Measurements from ENCODE around the gene CSMD2. TPM values are rescaled to one million over a fixed set of nuclear protein-coding genes. Genes with fewer than 3 reads are reported as not detected.

CSMD2 gene
- total RNA-seq, 1 experiment from 2014 or later: 13.2 TPM

DNA sequence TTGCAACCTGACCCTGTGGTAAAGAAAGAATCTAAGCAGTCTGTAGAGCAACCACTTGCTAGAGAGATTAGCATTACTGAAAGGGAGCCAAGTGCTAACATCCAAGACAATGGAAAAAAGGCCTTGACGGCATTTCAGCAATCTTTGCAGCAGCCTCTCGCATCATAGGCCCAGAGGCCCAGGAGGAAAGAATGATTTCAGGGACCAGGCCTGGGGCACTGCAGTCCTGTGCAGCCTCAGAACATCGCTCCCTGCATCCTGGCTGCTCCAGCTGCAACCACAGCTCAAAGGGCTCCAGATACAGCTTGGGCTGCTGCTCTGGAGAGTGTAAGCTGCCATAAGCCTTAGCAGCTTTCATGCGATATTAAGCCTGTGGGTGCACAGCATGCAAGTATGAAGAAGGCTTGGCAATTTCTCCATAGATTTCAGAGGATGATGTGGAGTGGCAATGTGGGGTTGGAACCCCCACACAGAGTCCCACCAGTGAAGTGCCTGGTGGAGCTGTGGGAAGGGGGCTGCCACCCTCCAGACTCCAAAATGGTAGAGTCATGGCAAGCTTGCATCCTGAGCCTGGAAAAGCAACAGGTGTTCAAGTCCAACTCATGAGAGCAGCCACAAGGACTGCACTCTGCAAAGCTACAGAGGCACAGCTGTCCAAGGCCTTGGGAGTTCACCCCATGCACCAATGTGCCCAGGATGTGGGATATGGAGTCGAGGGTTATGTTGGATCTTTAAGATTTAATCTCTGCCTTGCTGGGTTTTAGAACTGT lies 411.8 kb downstream of the CSMD2 start:
- ChIA-PET POLR2A (no interaction called here), CTCF (interaction anchor here (1.2 kb wide), 1 partner anchor 261 kb away, joined by 3 read pairs; no protein-coding TSS in a partner anchor)
- DNase-seq (ENCODE audit: low spot score): no peak
- no peak overlapping the region for H3K27ac Mint-ChIP-seq
- 0 out of 2 replicates have a peak, but pooled peaks cover 4% of the 10 kb centered on the region for H3K27me3 Mint-ChIP-seq (ENCODE audit: low read depth)
- H3K4me1 Mint-ChIP-seq: peaks cover 4% of the 10 kb centered on the region
- no peak overlapping the region for H3K4me3 Mint-ChIP-seq
- no peak for ATAC-seq
- no peak for TF ChIP-seq ZNF138 (CRISPR knock-in tag; conservative IDR thresholded peaks at IDR 0.05)
- TF ChIP-seq MYBL2 (CRISPR knock-in tag; IDR thresholded peaks at IDR 0.05): no peak
- TF ChIP-seq, protein P1, sequence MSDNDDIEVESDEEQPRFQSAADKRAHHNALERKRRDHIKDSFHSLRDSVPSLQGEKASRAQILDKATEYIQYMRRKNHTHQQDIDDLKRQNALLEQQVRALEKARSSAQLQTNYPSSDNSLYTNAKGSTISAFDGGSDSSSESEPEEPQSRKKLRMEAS (CRISPR knock-in tag; IDR thresholded peaks at IDR 0.05): no peak
- TF ChIP-seq, protein P2, sequence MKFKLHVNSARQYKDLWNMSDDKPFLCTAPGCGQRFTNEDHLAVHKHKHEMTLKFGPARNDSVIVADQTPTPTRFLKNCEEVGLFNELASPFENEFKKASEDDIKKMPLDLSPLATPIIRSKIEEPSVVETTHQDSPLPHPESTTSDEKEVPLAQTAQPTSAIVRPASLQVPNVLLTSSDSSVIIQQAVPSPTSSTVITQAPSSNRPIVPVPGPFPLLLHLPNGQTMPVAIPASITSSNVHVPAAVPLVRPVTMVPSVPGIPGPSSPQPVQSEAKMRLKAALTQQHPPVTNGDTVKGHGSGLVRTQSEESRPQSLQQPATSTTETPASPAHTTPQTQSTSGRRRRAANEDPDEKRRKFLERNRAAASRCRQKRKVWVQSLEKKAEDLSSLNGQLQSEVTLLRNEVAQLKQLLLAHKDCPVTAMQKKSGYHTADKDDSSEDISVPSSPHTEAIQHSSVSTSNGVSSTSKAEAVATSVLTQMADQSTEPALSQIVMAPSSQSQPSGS (CRISPR knock-in tag; IDR thresholded peaks at IDR 0.05; ENCODE audit: borderline replicate concordance, low read depth): no peak
- TF ChIP-seq GTF2I (CRISPR knock-in tag; conservative IDR thresholded peaks at IDR 0.05): no peak
- TF ChIP-seq ZNF121 (CRISPR knock-in tag; IDR thresholded peaks at IDR 0.05): no peak
- H3K9me3 Mint-ChIP-seq: peaks cover 52% of the 10 kb centered on the region
- H3K36me3 Mint-ChIP-seq: peaks cover 55% of the 10 kb centered on the region

DNA sequence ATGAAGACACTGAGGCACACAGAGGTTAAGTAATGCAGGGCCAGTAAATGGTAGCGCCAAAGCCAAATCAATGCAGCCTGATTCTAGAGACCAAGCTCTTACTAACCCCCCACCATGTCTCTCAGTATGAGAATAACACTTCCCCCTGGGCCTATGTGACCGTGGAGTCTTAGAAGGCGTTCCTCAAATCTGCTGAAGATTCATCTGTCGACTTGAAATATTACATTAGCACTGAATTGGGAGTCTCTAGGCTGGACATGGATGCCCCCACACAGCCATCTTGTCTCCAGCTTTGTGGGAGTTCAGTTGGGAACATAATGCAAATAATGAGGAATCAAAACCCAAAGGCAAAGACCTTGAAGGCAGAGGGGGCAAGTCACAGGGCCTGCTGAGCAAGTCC lies 419.1 kb downstream of the CSMD2 start:
- H3K4me3 Mint-ChIP-seq: no peak overlapping the region
- peaks cover 20% of the 10 kb centered on the region for H3K36me3 Mint-ChIP-seq
- no peak overlapping the region for H3K27ac Mint-ChIP-seq
- ChIA-PET POLR2A (no interaction called here), CTCF (no interaction called here)
- H3K27me3 Mint-ChIP-seq (ENCODE audit: low read depth): no peaks in the 10 kb centered on the region
- ATAC-seq (no peak), DNase-seq (ENCODE audit: low spot score) (no peak)
- TF ChIP-seq, protein P3, sequence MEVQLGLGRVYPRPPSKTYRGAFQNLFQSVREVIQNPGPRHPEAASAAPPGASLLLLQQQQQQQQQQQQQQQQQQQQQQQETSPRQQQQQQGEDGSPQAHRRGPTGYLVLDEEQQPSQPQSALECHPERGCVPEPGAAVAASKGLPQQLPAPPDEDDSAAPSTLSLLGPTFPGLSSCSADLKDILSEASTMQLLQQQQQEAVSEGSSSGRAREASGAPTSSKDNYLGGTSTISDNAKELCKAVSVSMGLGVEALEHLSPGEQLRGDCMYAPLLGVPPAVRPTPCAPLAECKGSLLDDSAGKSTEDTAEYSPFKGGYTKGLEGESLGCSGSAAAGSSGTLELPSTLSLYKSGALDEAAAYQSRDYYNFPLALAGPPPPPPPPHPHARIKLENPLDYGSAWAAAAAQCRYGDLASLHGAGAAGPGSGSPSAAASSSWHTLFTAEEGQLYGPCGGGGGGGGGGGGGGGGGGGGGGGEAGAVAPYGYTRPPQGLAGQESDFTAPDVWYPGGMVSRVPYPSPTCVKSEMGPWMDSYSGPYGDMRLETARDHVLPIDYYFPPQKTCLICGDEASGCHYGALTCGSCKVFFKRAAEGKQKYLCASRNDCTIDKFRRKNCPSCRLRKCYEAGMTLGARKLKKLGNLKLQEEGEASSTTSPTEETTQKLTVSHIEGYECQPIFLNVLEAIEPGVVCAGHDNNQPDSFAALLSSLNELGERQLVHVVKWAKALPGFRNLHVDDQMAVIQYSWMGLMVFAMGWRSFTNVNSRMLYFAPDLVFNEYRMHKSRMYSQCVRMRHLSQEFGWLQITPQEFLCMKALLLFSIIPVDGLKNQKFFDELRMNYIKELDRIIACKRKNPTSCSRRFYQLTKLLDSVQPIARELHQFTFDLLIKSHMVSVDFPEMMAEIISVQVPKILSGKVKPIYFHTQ (CRISPR knock-in tag; IDR thresholded peaks at IDR 0.05): no peak
- TF ChIP-seq ELF4 (CRISPR knock-in tag; IDR thresholded peaks at IDR 0.05; ENCODE audit: low read depth): no peak
- TF ChIP-seq, protein P4, sequence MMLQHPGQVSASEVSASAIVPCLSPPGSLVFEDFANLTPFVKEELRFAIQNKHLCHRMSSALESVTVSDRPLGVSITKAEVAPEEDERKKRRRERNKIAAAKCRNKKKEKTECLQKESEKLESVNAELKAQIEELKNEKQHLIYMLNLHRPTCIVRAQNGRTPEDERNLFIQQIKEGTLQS (CRISPR knock-in tag; conservative IDR thresholded peaks at IDR 0.05): no peak
- TF ChIP-seq CREM (CRISPR knock-in tag; IDR thresholded peaks at IDR 0.05): no peak
- no peak for TF ChIP-seq ZNF121 (CRISPR knock-in tag; IDR thresholded peaks at IDR 0.05)
- TF ChIP-seq ZNF423 (CRISPR knock-in tag; IDR thresholded peaks at IDR 0.05): no peak
- no peak for TF ChIP-seq ZNF671 (CRISPR knock-in tag; IDR thresholded peaks at IDR 0.05)
- TF ChIP-seq, protein P5, sequence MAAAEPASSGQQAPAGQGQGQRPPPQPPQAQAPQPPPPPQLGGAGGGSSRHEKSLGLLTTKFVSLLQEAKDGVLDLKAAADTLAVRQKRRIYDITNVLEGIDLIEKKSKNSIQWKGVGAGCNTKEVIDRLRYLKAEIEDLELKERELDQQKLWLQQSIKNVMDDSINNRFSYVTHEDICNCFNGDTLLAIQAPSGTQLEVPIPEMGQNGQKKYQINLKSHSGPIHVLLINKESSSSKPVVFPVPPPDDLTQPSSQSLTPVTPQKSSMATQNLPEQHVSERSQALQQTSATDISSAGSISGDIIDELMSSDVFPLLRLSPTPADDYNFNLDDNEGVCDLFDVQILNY (CRISPR knock-in tag; IDR thresholded peaks at IDR 0.05): no peak
- TF ChIP-seq, protein P6, sequence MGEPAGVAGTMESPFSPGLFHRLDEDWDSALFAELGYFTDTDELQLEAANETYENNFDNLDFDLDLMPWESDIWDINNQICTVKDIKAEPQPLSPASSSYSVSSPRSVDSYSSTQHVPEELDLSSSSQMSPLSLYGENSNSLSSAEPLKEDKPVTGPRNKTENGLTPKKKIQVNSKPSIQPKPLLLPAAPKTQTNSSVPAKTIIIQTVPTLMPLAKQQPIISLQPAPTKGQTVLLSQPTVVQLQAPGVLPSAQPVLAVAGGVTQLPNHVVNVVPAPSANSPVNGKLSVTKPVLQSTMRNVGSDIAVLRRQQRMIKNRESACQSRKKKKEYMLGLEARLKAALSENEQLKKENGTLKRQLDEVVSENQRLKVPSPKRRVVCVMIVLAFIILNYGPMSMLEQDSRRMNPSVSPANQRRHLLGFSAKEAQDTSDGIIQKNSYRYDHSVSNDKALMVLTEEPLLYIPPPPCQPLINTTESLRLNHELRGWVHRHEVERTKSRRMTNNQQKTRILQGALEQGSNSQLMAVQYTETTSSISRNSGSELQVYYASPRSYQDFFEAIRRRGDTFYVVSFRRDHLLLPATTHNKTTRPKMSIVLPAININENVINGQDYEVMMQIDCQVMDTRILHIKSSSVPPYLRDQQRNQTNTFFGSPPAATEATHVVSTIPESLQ (CRISPR knock-in tag; IDR thresholded peaks at IDR 0.05): no peak
- TF ChIP-seq JAZF1 (CRISPR knock-in tag; IDR thresholded peaks at IDR 0.05): no peak
- no peak for TF ChIP-seq SP1 (CRISPR knock-in tag; conservative IDR thresholded peaks at IDR 0.05)
- TF ChIP-seq, protein P7, sequence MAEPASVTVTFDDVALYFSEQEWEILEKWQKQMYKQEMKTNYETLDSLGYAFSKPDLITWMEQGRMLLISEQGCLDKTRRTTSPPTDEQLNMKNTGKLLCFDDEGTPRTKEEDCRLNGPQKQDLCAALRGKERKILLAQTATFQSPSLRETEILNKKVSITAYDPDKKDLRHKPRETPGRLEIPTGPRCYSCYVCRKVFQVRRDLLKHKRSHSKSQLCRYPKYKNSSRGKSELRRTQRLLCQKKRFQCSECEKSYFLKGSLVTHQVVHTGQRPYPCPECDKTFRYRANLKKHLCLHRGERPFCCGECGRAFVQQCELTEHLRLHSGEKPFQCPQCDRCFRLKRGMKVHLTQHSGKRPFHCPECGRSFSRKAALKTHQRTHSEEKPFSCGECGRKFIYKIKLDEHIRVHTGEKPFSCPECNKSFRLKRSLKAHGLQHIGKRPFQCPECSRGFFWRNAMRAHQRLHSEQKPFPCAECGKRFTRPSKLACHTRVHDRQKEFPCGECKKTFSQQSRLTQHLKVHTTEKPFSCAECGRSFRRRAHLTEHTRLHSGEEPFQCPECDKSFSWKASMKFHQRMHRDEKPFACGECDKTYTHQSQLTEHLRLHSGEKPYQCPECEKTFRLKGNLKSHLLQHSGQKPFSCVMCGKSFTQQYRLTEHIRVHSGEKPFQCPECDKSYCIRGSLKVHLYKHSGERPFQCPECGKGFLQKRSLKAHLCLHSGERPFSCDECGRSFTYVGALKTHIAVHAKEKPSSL (CRISPR knock-in tag; conservative IDR thresholded peaks at IDR 0.05): no peak
- no peak for TF ChIP-seq NFATC4 (CRISPR knock-in tag; IDR thresholded peaks at IDR 0.05)
- H3K4me1 Mint-ChIP-seq: peaks cover 11% of the 10 kb centered on the region
- H3K9me3 Mint-ChIP-seq: no peaks in the 10 kb centered on the region

All from WTC11 (cell line).